CD14-positive monocyte (primary cell): Measurements from ENCODE around the gene BLNK. TPM values are rescaled to one million over a fixed set of nuclear protein-coding genes. Genes with fewer than 3 reads are reported as not detected.
A peak's percentile ranks its signal among the peaks of the same experiment; 100 is the strongest.

Experiments used
- DNase-seq, 3 donors: peaks; one replicate each; pipeline ENCODE4 v3.0.0-alpha.2; 2011 to 2022
- H2AFZ ChIP-seq: 2 replicates; pipeline ENCODE4 v1.6.0; 2012; ENCODE audit warnings: mild to moderate bottlenecking, low read depth, low read length, inconsistent platforms; ENCODE audit not compliant: insufficient read depth, poor library complexity, severe bottlenecking
- H3K27ac ChIP-seq, 2 donors: 1 replicate in 1 of 2; 2 replicates in 1 of 2; pipeline ENCODE4 v1.5.1; 2012 to 2013; ENCODE audit warnings: low read length in 2 of 2, control low read depth in 1 of 2, inconsistent platforms in 1 of 2, low read depth in 1 of 2, mild to moderate bottlenecking in 1 of 2
- H3K27me3 ChIP-seq, 2 donors: one replicate each; pipeline versions ENCODE4 v1.6.0 to v1.6.1; 2011 to 2013; ENCODE audit warnings: low read length in 2 of 2; ENCODE audit not compliant: control insufficient read depth in 2 of 2, insufficient read depth in 2 of 2
- H3K36me3 ChIP-seq, 2 donors: replicated peaks in 1 of 2; 1 replicate in 1 of 2; 2 replicates in 1 of 2; pipeline versions ENCODE4 v1.5.1 to v1.6.1; 2012 to 2013; ENCODE audit warnings: low read length in 2 of 2, control low read depth in 1 of 2, inconsistent platforms in 1 of 2, mild to moderate bottlenecking in 1 of 2; ENCODE audit not compliant: insufficient read depth in 2 of 2, control insufficient read depth in 1 of 2
- H3K4me1 ChIP-seq, 2 donors: 1 replicate in 1 of 2; 2 replicates in 1 of 2; pipeline versions ENCODE4 v1.5.1 to v1.6.1; 2012 to 2013; ENCODE audit warnings: low read length in 2 of 2, control low read depth in 1 of 2, inconsistent platforms in 1 of 2, mild to moderate bottlenecking in 1 of 2, moderate library complexity in 1 of 2; ENCODE audit not compliant: insufficient read depth in 2 of 2, control insufficient read depth in 1 of 2
- H3K4me2 ChIP-seq: replicated peaks from 2 replicates; pipeline ENCODE3; 2012; ENCODE audit warnings: low read length, moderate library complexity, mild to moderate bottlenecking; ENCODE audit not compliant: poor library complexity, severe bottlenecking; ENCODE audit errors: extremely low read depth
- H3K4me3 ChIP-seq, 3 experiments: fragments of 200-600 bp in 1 of 3; sonication (generic) in 1 of 3; replicated peaks in 1 of 3; 1 replicate in 2 of 3; 2 replicates in 1 of 3; pipeline ENCODE4 v1.5.1; 2011 to 2013; ENCODE audit warnings: low read length in 3 of 3, mild to moderate bottlenecking in 3 of 3, control low read depth in 2 of 3, low read depth in 2 of 3, inconsistent platforms in 1 of 3, moderate library complexity in 1 of 3
- H3K79me2 ChIP-seq: 2 replicates; pipeline ENCODE4 v1.6.0; 2012; ENCODE audit warnings: mild to moderate bottlenecking, control low read depth, inconsistent platforms, low read length, moderate library complexity; ENCODE audit not compliant: insufficient read depth
- H3K9ac ChIP-seq: 2 replicates; pipeline ENCODE4 v1.6.0; 2017; ENCODE audit warnings: low read length, mild to moderate bottlenecking; ENCODE audit not compliant: insufficient read depth, poor library complexity, severe bottlenecking
- H3K9me3 ChIP-seq, 2 donors: replicated peaks in 1 of 2; 1 replicate in 1 of 2; 2 replicates in 1 of 2; pipeline versions ENCODE4 v1.5.1 to v1.6.1; 2012 to 2013; ENCODE audit warnings: low read length in 2 of 2, control low read depth in 1 of 2; ENCODE audit not compliant: control insufficient read depth in 1 of 2, insufficient read depth in 1 of 2
- H4K20me1 ChIP-seq: 2 replicates; pipeline ENCODE4 v1.6.0; 2012; ENCODE audit warnings: mild to moderate bottlenecking, low read length, control low read depth, moderate library complexity; ENCODE audit not compliant: insufficient read depth
- H3K27ac Mint-ChIP-seq, 7 donors: one replicate each; pipeline ENCODE4 v1.8.0; 2020; ENCODE audit warnings: mild to moderate bottlenecking in 7 of 7, mixed read lengths in 7 of 7, moderate library complexity in 6 of 7, inconsistent platforms in 2 of 7
- H3K27me3 Mint-ChIP-seq, 3 donors: one replicate each; pipeline ENCODE4 v1.8.0; 2021 to 2022; ENCODE audit warnings: low read depth in 3 of 3, mild to moderate bottlenecking in 3 of 3, mixed read lengths in 3 of 3, moderate library complexity in 3 of 3, inconsistent platforms in 1 of 3
- H3K36me3 Mint-ChIP-seq, 2 donors: one replicate each; pipeline ENCODE4 v1.8.0; 2020; ENCODE audit warnings: mixed read lengths in 2 of 2, inconsistent platforms in 1 of 2, mild to moderate bottlenecking in 1 of 2
- H3K4me1 Mint-ChIP-seq: one replicate; pipeline ENCODE4 v1.8.0; 2020; ENCODE audit warnings: mild to moderate bottlenecking, mixed read lengths
- H3K4me3 Mint-ChIP-seq, 2 donors: one replicate each; pipeline ENCODE4 v1.8.0; 2020; ENCODE audit warnings: mild to moderate bottlenecking in 2 of 2, mixed read lengths in 2 of 2, moderate library complexity in 1 of 2
- H3K9me3 Mint-ChIP-seq, 7 donors: one replicate each; pipeline ENCODE4 v1.8.0; 2020 to 2022; ENCODE audit warnings: mixed read lengths in 7 of 7, mild to moderate bottlenecking in 6 of 7, moderate library complexity in 6 of 7, inconsistent platforms in 2 of 7
- WGBS: methylation state at CpG from one replicate; pipeline ENCODE4 v1.1.5; 2013; ENCODE audit warnings: missing lambda C conversion rate; ENCODE audit not compliant: insufficient coverage; 5-methylcytosine and 5-hydroxymethylcytosine counted together
- intact Hi-C, 2 donors: fragments of 100-400 bp; cut with micrococcal nuclease; formaldehyde crosslinking; loops; one replicate each; pipeline versions ENCODE4 v1.15.0 to v1.15.1; 2023
- polyA plus RNA-seq, 3 donors: library from polyadenylated mRNA; depleted of rRNA in 1 of 3; unstranded in 2 of 3; stranded (reverse) in 1 of 3; fragments of 300-500 nt in 2 of 3; fragments of >200 nt in 1 of 3; fragmentation: Illumina TruSeq in 2 of 3; gene quantifications; 1 replicate in 2 of 3; 2 replicates in 1 of 3; pipeline ENCODE4 v1.2.3, GENCODE V29; 2012 to 2021
- TF ChIP-seq, protein P1 (sequence below): fragments of 200-600 bp; IDR thresholded peaks from one replicate; pipeline ENCODE4 v1.8.0; 2022; ENCODE audit warnings: antibody characterized with exemption, mild to moderate bottlenecking

BLNK gene
- polyA plus RNA-seq, 3 donors: 1.4 to 1.9 (median 1.5) TPM

DNA sequence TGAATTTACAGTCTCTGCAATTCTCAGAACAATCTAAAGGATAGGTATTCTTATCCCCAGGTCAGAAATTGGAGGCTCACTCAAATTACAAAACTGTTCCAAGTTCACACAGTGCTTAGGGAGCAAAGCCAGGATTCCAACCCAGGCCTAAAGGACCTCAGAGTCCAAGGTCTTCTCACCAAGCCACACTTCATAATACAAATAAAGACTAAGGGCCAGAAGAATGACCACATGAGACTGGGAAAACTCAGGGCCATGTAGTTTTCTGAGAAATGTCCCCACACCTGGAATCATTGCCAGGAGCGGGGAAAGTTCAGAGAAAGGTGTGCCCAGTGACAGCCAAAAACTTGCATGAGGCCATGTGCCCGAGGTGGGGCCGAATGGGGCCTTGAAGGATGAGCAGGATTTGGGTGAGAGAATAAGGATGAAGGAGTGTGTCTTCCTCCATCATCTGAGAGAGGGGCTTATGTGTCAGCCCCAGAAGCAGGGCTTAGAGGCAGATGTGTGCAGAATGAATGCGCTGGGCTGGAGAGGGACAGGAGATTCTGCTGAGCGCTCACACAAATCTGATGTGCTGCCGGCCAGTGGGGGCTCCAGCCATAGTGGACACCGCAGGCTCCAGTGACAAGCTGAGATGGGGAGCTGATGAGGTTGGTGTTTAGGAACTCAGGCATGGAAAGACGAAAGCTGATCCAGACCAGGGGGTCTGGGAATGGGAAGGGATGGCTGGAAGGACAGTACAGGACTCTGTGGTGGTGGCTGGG is 35.9 kb downstream of the BLNK start:
- intact Hi-C loops: no loop called here
- Mint-ChIP-seq H3K27me3 (peaks cover 0 to 2% (median 0%) of the 10 kb centered on the region in 3 donors), H3K4me3 (peak overlapping the region; percentile 51 to 56), H3K9me3 (peaks cover 0 to 2% (median 0%) of the 10 kb centered on the region in 7 donors), H3K4me1 (peaks cover 30% of the 10 kb centered on the region), H3K36me3 (no peaks in the 10 kb centered on the region), H3K27ac (peak overlapping the region in 2 of 7 donors; percentile 37 to 66)
- TF ChIP-seq, protein P1, sequence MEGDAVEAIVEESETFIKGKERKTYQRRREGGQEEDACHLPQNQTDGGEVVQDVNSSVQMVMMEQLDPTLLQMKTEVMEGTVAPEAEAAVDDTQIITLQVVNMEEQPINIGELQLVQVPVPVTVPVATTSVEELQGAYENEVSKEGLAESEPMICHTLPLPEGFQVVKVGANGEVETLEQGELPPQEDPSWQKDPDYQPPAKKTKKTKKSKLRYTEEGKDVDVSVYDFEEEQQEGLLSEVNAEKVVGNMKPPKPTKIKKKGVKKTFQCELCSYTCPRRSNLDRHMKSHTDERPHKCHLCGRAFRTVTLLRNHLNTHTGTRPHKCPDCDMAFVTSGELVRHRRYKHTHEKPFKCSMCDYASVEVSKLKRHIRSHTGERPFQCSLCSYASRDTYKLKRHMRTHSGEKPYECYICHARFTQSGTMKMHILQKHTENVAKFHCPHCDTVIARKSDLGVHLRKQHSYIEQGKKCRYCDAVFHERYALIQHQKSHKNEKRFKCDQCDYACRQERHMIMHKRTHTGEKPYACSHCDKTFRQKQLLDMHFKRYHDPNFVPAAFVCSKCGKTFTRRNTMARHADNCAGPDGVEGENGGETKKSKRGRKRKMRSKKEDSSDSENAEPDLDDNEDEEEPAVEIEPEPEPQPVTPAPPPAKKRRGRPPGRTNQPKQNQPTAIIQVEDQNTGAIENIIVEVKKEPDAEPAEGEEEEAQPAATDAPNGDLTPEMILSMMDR: no peak
- Histone ChIP-seq H4K20me1 (no peaks in the 10 kb centered on the region), H3K36me3 (no peaks in the 10 kb centered on the region), H3K4me2 (no peak overlapping the region), H3K4me1 (peaks cover 16 to 18% of the 10 kb centered on the region in 2 donors), H3K9ac (peak overlapping the region; percentile 25), H3K9me3 (no peaks in the 10 kb centered on the region), H3K27ac (no peak overlapping the region), H3K4me3 (no peak overlapping the region), H3K27me3 (no peaks in the 10 kb centered on the region), H2AFZ (no peak overlapping the region), H3K79me2 (no peaks in the 10 kb centered on the region)
- no peak for DNase-seq
- WGBS: 72% methylated on average over 8 of the region's 8 CpGs

DNA sequence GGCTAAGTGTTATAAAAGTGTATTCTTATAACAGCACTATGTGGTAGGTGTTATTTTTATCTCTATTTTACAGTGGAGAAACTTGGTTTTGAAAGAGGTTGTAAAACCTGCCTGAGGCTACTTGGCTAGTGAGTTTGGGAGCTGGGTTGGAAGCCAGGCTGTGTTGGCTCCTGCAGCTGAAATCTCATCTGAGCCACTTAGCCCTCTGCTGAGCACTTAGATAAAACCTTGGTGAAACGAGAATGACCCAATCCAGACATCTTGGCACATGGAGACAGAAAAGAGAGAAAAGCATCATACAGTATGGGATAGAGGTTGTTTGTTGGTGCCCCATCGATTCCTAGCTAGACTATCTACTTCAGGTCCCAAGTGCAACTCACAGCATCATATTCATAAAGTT is 37.4 kb downstream of the BLNK start:
- peaks cover 0 to 2% (median 0%) of the 10 kb centered on the region in 3 donors for H3K27me3 Mint-ChIP-seq
- Histone ChIP-seq H3K27me3 (no peaks in the 10 kb centered on the region), H4K20me1 (no peaks in the 10 kb centered on the region), H3K4me1 (peaks cover 16 to 18% of the 10 kb centered on the region in 2 donors), H3K4me2 (no peak overlapping the region), H3K4me3 (no peak overlapping the region), H3K27ac (no peak overlapping the region), H3K9ac (no peak overlapping the region), H3K79me2 (no peaks in the 10 kb centered on the region), H3K9me3 (no peaks in the 10 kb centered on the region), H2AFZ (no peak overlapping the region), H3K36me3 (no peaks in the 10 kb centered on the region)
- no peak overlapping the region for H3K4me3 Mint-ChIP-seq
- TF ChIP-seq, protein P1: no peak
- 90% methylated on average over 2 of the region's 2 CpGs for WGBS
- H3K9me3 Mint-ChIP-seq: peaks cover 0 to 4% (median 0%) of the 10 kb centered on the region in 7 donors
- H3K36me3 Mint-ChIP-seq: no peaks in the 10 kb centered on the region
- peaks cover 27% of the 10 kb centered on the region for H3K4me1 Mint-ChIP-seq
- no peak overlapping the region for H3K27ac Mint-ChIP-seq
- intact Hi-C loops: no loop called here
- DNase-seq: no peak
